Heart left ventricle (tissue), 16 donors: ENCODE results near the gene TLCD3B. TPM values are rescaled to one million over a fixed set of nuclear protein-coding genes. Genes with fewer than 3 reads are reported as not detected.

Source experiments
- ATAC-seq, 4 donors: fragments of 200-7000 bp; cut with Tn5 transposase; one replicate each; pipeline ENCODE4 v1.9.1; 2020 to 2022; ENCODE audit warnings: moderate library complexity in 4 of 4, mild to moderate bottlenecking in 3 of 4, moderate number of reproducible peaks in 1 of 4
- DNase-seq, 5 donors: peaks; one replicate each; pipeline ENCODE4 v3.0.0-alpha.2; 2020
- H3K27ac ChIP-seq, 12 donors: fragments of 200-600 bp; sonication (generic) in 4 of 12; one replicate each; pipeline versions ENCODE4 v1.5.0 to v1.8.0; 2016 to 2022; ENCODE audit warnings: mild to moderate bottlenecking in 2 of 12
- H3K27me3 ChIP-seq, 9 donors: fragments of 200-600 bp; sonication (generic) in 2 of 9; one replicate each; pipeline versions ENCODE4 v1.5.1 to v1.8.0; 2016 to 2022; ENCODE audit warnings: mild to moderate bottlenecking in 3 of 9
- H3K36me3 ChIP-seq, 9 donors: fragments of 200-600 bp; sonication (generic) in 2 of 9; one replicate each; pipeline versions ENCODE4 v1.5.0 to v1.8.0; 2018 to 2022; ENCODE audit warnings: mild to moderate bottlenecking in 2 of 9
- H3K4me1 ChIP-seq, 12 donors: fragments of 200-600 bp; sonication (generic) in 4 of 12; one replicate each; pipeline versions ENCODE4 v1.5.0 to v1.8.0; 2016 to 2022; ENCODE audit warnings: mild to moderate bottlenecking in 3 of 12
- H3K4me3 ChIP-seq, 12 donors: fragments of 200-600 bp; sonication (generic) in 4 of 12; one replicate each; pipeline versions ENCODE4 v1.5.0 to v1.8.0; 2017 to 2022; ENCODE audit warnings: mild to moderate bottlenecking in 9 of 12, moderate library complexity in 4 of 12
- H3K9me3 ChIP-seq, 12 donors: fragments of 200-600 bp; sonication (generic) in 4 of 12; one replicate each; pipeline versions ENCODE4 v1.5.0 to v1.8.0; 2016 to 2022; ENCODE audit warnings: mild to moderate bottlenecking in 1 of 12
- CTCF ChIP-seq, 12 donors: fragments of 200-600 bp; sonication (generic) in 4 of 12; IDR thresholded peaks; one replicate each; pipeline versions ENCODE4 v1.5.0 to v1.8.0; 2018 to 2022; ENCODE audit warnings: antibody characterized with exemption in 12 of 12, mild to moderate bottlenecking in 5 of 12
- POLR2A ChIP-seq, 2 donors: fragments of 450-650 bp; IDR thresholded peaks; one replicate each; pipeline ENCODE4 v1.6.1; 2017; ENCODE audit warnings: antibody characterized with exemption in 2 of 2, mild to moderate bottlenecking in 2 of 2, moderate library complexity in 2 of 2
- WGBS, 4 donors: extraction: QIAGEN DNeasy Blood & Tissue Kit in 2 of 4; methylation state at CpG; one replicate each; pipeline versions ENCODE4 v1.1.5 to v1.1.7; 2013 to 2018; 5-methylcytosine and 5-hydroxymethylcytosine counted together
- intact Hi-C, 10 donors: fragments of 100-400 bp; cut with DNase I; formaldehyde crosslinking; loops; one replicate each; pipeline versions ENCODE4 v1.11.1 to v1.14.2; 2022
- polyA plus RNA-seq, 2 donors: library from polyadenylated mRNA; stranded (reverse); fragments of 200-250 nt; gene quantifications; one replicate each; pipeline ENCODE4 v1.2.3, GENCODE V29; 2013
- total RNA-seq, 9 donors: library from RNA; depleted of rRNA in 2 of 9; stranded (reverse); fragments of >200 nt in 2 of 9; fragmentation: NEBNext Ultra II Directional in 3 of 9; extraction: Animal tissue kit (Norgen Biotek cat#: 25700) in 3 of 9; gene quantifications; one replicate each; pipeline versions ENCODE4 v1.1.0 to v1.2.4, GENCODE V29; 2016 to 2023
- donor health status: ischemic (EF 13 %, LVEDD 7.1; RV severe dilation, severe dysfunction).
- donor health status: healthy with polysubstance abuse.
- donor health status: DM: no; HTN: yes; CAD: no.
- donor health status: DM: no; HTN: no; CAD: no.
- donor health status: ischemic (EF 25% LVEDD 6.9; RV normal size, moderate dysfunction).
- donor health status: ischemic (EF 25% LVEDD 5.7; RV mildly dilated, moderate dysfunction).
- donor health status: healthy.
- donor health status: DM: yes; HTN: yes; CAD: no.
- donor health status: ischemic (EF 35%, LVEDD 5.7; RV mildly dilated, moderate dysfunction).
- donor health status: nonischemic (EF 11% LVEDD 7.7; RV severe dilation, severe dysfunction).
- donor health status: DM: yes; HTN: yes; CAD: no.
- donor health status: PGD.
- donor health status: ischemic (EF 29% LVEDD 5.4; RV normal size, mild dysfunction).
- donor health status: nonischemic (EF 23%, LVEDD 6.1; RV moderate dilation, normal function).

The TLCD3B gene
- total and polyA plus RNA-seq, 11 donors, result not detected

- no peak for TF ChIP-seq POLR2A (IDR thresholded peaks at IDR 0.05)
- no peak for TF ChIP-seq CTCF (IDR thresholded peaks at IDR 0.05)
- DNase-seq (peak in 1 of 5 donors; percentile 39), ATAC-seq (peak in 1 of 4 donors; percentile 6)
- H3K27me3 ChIP-seq, result peaks cover under 1 to 18% (median 11%) of the 10 kb centered on the region in 9 donors
- no peaks in the 10 kb centered on the region for H3K9me3 ChIP-seq
- no peak overlapping the region for H3K27ac ChIP-seq
- intact Hi-C loops, result loop anchor here in 6 of 10 donors (5.0 to 10.0 kb wide), 9 partner anchors 38 to 303 kb away; partner anchors contain the start of genes CDIPT (in 4 of the 6), KCTD13 (in 4 of the 6), PAGR1 (in 1 of the 6) and PRRT2 (in 1 of the 6)
- 60 to 71% (median 62%) methylated on average over 9 to 11 of the region's 11 CpGs for WGBS, 4 donors
- no peak overlapping the region for H3K4me3 ChIP-seq
- peaks cover 0 to 30% (median 13%) of the 10 kb centered on the region in 9 donors for H3K36me3 ChIP-seq
- peaks cover 0 to 7% (median 0%) of the 10 kb centered on the region in 12 donors for H3K4me1 ChIP-seq
Observed at GRCh38 chr16:30004811-30005242, 26.2 kb downstream of the TLCD3B start.

DNA sequence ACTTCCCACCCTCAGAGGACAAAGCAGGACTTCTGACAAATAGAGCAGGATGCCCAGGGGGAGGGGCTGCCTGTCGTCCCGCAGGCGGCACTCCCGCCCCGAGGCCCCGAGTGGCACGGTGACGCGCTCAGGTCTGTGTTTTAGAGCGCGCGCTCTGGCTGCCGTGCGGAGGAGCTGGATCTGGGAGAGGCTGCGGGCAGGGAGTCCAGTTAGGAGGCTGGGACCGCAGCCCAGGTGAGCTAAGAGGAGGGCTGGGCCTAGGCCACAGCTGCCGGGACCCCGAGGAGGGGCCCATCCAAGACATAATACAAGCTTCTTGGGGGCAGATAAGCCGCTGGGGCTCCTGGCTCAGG lies 26.7 kb downstream of the TLCD3B start:
- ATAC-seq (peak in 1 of 4 donors; percentile 2), DNase-seq (peak in 2 of 5 donors; percentile 29 to 40)
- peaks cover 0 to 33% (median 15%) of the 10 kb centered on the region in 9 donors for H3K36me3 ChIP-seq
- no peaks in the 10 kb centered on the region for H3K9me3 ChIP-seq
- no peak overlapping the region for H3K27ac ChIP-seq
- H3K4me1 ChIP-seq, result peaks cover 0 to 6% (median 0%) of the 10 kb centered on the region in 12 donors
- TF ChIP-seq POLR2A (IDR thresholded peaks at IDR 0.05), result no peak
- no peak for TF ChIP-seq CTCF (IDR thresholded peaks at IDR 0.05)
- 81 to 85% (median 84%) methylated on average over 6 to 19 of the region's 19 CpGs for WGBS, 4 donors
- intact Hi-C loops, result loop anchor here in 6 of 10 donors (5.0 to 10.0 kb wide), 7 partner anchors 37 to 190 kb away; partner anchors contain the start of genes CDIPT (in 3 of the 6), KCTD13 (in 2 of the 6), PAGR1 (in 1 of the 6) and PRRT2 (in 1 of the 6)
- H3K4me3 ChIP-seq, result no peak overlapping the region
- H3K27me3 ChIP-seq, result peaks cover 0 to 14% (median 8%) of the 10 kb centered on the region in 9 donors

DNA sequence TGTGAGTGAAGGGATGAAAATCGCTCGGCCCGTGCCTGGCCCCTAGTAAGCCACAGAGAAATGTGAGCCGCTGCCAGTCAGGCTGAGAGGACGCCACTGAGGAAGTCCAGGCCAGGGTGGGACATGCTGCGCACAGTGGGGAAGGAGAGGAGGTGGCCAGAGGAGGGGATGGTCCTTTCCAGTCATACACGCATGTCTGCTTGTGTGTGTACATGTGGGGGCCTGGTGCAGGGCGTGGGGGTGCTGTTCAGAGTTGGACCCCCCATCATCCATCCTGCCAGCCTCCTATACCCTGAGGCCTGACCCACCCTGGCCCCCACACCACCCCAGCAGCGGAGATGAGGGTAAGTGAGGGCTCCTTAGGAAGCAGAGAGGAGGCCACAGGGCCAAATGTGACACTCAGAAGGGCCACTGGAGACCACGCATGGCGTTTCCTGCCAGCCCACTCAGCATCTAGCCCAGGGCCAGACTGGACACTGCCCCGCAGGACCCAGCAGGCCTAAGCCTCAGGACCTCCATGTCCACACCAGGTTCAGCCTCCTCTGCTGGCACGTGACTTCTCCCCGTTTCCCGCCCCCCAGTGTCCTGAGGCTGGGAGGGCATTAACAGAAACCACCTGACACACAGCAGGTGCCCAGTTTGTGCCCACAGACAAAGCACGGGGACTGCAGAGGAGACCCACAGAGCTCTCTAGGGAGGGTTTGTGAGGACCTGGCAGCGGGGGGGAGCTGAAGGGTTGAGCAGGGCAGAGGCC lies 27.2 kb downstream of the TLCD3B start:
- Histone ChIP-seq H3K27ac (no peak overlapping the region), H3K36me3 (peaks cover 0 to 36% (median 15%) of the 10 kb centered on the region in 9 donors), H3K4me1 (peaks cover 0 to 6% (median 0%) of the 10 kb centered on the region in 12 donors), H3K27me3 (peaks cover 0 to 8% (median 4%) of the 10 kb centered on the region in 9 donors), H3K4me3 (no peak overlapping the region), H3K9me3 (no peaks in the 10 kb centered on the region)
- 86 to 89% (median 87%) methylated on average over 11 to 17 of the region's 17 CpGs for WGBS, 4 donors
- TF ChIP-seq CTCF (IDR thresholded peaks at IDR 0.05), result no peak
- TF ChIP-seq POLR2A (IDR thresholded peaks at IDR 0.05), result no peak
- ATAC-seq (no peak), DNase-seq (peak in 1 of 5 donors; percentile 51)
- intact Hi-C loops, result loop anchor here in 6 of 10 donors (5.0 to 10.0 kb wide), 7 partner anchors 37 to 189 kb away; partner anchors contain the start of genes CDIPT (in 3 of the 6), KCTD13 (in 2 of the 6), PAGR1 (in 1 of the 6) and PRRT2 (in 1 of the 6)
